A673 (cell line): ENCODE results near the gene CHIA.

Experiments
- CTCF ChIP-seq: fragments of 300-800, 200-600 bp; sonication (generic); conservative IDR thresholded peaks from 2 replicates; pipeline ENCODE4 v1.5.1; 2017; ENCODE audit warnings: low read depth, mild to moderate bottlenecking, antibody characterized with exemption, low read length, moderate library complexity, mixed read lengths
- EZH2 ChIP-seq: fragments of 200-600 bp; sonication (generic); IDR thresholded peaks from 2 replicates; pipeline ENCODE4 v1.6.1; 2017; ENCODE audit warnings: borderline replicate concordance, low read depth, mild to moderate bottlenecking, mixed read lengths, antibody characterized with exemption, low read length; ENCODE audit not compliant: poor library complexity, severe bottlenecking

DNA sequence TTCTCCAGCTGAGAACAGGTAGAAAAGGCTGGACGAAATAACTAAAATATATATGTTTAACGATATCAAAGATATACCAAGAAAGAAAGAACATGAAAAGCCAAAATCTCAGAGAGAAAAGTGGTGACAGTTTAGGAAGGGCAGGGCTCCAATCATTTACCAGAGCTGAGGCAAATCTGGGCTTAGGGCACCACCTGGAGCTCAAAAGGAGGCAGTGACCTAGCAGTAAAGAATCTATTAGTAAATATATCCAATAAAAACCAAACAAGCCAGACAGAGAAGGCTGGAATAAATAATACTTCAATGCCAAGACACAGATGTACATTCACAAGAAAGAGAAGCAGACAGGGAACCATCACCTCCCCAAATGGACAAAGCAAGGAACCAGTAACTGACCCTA lies 43.5 kb downstream of the CHIA start:
- TF ChIP-seq EZH2: no peak
- TF ChIP-seq CTCF: peak; percentile 45
